Stimulated activated CD8-positive, alpha-beta memory T cell treated with anti-CD3 and anti-CD28 coated beads, Interleukin-15, amount 100 ng/mL, for 48 hours (primary cell): Measurements from ENCODE around the gene SH3PXD2A.
"Not testable (repeated sequence)": the region's sequence is repeated elsewhere in the genome, so short reads cannot be mapped to it uniquely, and the experiment has no call there.

Experiments
- DNase-seq, 2 donors: peaks; one replicate each; pipeline ENCODE4 v3.0.0-alpha.2; 2020; ENCODE audit warnings: low read depth in 2 of 2

The SH3PXD2A gene

DNA sequence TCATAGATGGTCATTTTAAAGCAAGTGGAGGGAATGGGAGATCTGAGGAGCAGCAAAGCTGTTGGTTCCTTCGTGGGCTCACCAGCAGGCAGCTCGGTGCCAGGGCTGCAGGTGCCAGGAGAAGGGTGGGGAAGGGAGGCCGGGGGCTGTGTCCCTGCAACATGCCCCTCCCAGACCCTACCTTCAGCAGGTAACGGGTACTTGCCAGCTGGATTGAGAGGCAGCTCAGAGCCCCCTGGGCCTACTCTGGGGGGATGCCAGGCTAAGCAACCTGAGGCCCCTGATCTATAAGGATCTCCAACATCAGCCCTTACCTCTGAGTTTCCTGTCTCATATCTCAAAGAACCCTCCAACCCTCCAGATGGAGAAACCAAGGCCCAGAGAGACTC is 188.6 kb downstream of the SH3PXD2A start:
- no peak for DNase-seq

DNA sequence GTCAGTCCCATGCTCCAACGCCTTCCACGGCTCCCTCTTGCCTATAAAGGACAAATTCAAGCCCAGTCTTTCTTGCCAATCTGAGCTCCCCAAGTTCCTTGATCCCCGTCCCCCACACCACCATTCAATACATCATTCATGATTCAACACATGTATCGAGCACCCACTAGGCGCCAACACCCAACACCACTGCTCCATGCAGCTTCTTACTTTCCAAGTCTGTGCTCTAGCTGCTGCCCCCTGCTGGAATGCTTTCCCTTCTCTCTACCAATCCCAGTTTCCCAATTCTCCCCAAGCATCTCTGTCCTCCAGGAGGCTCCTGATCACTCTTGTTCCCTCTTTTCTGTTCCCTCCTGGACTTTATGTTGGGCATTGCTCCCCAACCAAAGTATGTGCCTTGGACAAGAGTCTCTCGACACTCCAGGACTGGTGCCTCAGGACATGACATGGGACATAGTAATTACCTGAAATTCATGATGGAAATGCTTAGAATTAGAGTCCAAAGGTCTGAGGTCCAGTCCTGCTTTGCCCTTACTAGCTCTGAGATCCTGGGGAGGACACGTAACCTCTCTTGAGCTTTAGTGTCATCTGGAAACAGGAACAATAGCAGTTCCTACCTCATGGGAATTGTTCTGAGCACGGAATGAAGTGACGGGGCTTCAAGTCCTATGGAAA is 189.2 kb downstream of the SH3PXD2A start:
- DNase-seq, result no peak

DNA sequence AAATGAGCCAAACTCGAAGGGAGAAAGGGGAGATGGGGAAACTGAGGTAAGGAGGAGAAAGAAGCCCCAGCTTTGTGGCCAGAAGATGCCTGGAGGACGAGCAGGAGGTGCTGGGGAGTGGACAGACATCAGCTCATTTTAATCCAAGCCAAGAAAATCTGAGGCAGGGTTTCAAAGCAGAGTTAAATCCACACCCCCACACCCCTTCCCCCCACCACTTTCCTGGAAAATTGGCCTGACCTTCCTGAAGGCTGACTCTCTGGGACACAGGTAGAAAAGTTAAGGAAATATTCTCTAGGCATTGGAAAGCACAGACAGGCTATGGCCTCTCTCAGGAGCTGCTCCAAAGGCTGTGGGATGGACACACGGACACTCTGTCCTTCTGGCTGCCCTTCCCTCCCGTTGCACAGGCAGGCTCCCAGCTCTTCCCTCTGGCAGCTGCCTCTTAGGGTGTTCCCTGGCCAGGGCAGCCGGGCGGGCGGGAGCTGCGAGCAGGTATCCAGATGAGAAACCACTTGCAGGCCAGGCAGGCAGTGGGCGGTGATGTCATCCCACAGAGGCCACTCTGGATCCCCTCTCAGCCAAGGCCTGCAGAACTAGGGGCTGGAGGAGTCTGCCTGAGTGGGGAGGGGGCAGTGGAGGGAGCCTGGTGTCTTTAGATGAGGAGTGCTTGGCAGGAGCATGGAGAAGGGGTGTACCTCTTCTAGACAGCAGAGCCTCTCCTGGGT is 190.1 kb downstream of the SH3PXD2A start:
- DNase-seq, result no peak

DNA sequence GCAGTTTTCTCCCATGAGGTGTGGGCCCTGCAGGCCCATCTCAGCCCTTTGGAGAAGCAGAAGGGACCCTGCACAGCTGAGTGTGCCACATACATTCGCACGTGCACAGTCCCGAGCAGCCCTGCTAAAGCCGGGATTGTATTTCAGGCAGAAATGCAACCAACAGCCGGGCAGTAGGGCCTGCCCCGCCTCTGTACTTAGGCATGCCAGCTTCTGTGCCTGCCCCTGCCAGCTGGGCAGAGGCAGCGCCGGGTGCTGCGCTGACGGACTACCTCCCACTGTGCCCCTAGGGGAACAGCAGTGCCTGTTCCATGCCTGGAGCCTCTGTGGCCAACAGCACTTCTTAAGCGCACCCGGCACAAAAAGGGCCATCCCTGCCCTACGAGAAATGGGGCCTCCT is 191.6 kb downstream of the SH3PXD2A start:
- DNase-seq, result no peak

DNA sequence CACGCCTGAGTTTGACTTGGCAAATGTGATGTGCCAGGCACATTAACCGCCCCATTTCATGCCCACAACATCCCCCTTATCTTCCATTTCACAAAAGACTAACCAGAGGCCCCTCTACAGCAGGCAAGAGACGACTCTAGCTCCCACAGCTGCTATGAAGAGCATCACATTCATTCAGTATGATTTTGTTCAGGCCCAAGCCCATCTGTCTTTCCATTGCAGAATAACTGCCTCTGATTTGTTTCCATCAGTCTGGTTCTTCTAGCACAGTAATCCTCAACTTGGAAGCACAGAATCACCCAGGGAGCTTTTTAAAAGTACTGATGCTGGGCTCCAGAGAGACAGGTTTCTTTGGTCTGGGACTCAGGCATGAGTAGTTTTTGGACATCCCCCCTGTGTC is 192.1 kb downstream of the SH3PXD2A start:
- no peak for DNase-seq

DNA sequence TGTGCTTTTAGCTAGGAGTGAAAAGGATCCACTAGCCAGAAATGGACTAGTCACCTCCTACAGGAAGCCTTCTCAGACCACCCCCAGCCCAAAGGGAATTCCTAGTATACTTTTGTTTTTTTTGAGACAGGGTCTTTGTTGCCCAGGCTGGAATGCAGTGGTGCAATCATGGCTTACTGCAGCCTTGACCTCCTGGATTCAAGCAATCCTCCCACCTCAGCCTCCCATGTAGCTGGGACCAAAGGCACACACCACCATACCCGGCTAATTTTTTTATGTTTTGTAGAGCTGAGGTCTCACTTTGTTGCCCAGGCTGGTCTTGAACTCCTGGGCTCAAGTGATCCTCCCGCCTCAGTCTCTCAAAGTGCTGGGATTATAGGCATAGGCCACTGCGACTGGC is 192.7 kb downstream of the SH3PXD2A start:
- not testable (repeated sequence) for DNase-seq

DNA sequence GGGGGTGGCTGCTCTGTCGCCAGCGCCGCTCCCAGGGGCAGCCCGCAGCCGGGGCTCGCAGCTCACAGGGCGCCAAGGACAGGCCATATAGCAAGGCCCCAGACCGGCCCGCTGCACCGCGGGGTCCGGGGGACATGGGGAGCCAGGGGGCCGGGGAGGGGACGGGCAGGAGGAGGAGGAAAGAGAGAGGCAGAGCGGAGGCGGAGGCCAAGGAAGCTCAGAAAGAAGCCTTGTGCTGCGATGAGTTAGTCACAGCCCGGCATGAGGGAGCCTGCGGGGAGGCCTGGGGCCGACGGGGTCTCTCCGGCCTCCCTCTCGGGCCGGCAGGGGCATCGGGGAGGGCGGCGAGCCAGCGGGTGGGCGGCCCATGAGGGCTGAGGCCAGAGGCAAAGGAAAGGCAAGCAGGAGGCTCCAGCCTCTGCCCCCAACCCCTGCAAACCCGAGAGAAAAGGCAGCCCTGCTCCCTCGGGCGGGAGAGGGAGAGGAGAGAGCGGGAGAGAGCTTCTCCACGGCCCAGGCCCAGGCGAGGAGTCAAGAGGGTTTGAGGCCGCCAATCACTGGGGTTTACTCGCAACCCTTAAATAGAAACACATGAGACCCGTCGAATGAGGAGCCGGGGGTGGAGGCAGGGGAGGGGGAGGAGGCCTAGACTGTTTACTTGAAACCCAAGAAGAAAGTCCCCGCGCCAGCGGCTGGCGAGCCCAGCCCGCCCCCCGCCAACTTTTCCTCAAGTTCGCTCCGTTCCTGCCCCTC is 194.0 kb downstream of the SH3PXD2A start:
- no peak for DNase-seq

DNA sequence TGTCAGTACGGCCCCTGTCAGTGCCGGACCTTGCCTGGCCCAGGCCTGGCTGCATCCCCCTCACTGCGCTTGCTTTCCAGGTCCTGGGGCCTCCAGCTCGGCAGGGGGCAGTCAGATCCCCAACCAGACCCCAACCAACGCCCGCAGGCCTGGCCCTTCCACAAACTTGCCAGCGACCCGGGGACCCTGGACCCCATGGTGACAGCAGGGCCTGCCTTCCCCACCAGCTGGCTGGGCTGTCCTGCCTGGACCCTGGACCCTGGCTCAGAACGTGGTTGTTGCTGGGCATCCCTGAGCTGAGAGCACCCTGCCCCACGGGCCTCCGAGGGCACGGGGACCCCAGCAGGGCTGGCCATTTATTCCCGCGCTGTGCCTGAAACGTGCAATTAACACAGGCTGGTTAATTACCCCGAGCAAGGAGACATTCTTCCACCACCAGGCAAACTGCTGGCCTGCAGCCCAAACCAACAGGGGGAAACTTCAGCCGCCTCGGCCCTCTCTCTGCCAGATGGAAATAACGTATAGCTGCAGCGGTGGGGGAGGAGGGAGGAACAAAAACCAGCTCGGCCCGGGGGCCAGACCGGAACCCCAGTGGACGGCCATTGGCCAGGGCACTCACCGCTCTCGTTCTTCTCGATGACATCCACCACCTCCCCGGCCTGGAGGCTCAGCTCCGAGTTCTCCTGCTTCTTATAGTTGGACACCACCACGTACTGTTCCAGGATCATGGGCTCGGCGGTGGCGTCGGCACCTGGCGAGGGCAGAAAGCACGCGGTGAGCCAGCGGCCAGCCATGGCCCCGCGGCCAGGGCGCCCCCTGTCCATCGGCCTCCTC is 194.8 kb downstream of the SH3PXD2A start:
- no peak for DNase-seq

DNA sequence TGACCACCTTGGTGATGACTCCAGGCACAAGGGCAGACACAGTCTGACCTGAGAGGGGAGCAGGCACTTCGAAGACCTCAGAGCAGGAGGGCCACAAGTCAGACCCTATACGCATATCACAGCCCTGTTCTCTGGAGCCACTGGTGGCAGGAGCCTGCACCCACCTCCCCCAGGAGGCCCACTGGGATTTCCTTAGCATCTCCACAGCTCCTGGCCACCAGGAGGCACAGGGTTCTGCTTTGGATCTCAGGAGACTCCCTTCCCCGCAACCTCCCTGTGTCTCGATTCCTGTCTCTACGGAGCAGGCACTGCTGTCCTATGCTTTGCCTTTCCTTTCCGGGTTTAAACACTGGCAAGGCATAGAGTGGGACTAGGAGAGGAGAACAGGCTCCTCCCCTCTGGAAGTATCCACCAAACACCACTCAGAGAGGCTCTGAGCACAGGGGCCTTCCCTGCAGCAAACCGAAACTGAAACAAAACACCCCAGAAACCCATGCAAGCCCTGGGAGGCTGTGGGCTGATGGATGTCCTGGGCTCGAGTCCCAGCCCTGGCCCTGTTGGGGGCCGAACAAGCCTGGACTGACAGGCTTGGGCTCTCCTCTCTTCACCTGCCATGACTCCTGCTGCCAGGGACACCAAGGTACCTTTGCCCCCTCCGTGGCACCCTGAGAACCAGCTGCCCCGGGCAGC is 195.6 kb downstream of the SH3PXD2A start:
- peak; percentile 37 to 39 for DNase-seq

DNA sequence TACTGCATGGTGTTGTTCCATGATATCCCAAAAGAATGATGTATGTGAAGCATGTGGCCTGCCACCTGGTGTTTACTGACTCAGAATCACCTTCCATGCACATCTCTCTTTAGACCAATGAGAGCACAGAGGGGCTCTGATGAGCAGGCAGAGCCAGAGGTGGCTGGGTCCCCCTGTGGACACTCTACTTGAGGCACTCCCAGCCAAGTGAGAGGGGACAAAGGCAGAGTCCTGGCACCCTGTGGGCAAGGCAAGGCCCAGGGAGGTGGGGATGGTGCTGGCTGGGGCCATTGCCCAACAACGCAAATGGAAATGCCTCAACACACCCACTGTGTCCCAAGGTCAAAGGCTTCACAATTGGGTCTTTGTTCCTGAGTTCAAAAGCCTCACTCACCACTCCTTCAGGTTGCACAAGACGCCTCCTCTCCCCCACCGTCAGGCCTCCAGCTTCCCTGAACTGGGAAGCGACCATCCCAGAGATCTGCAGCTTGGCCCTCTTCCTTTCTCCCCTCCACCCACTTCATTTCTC is 197.3 kb downstream of the SH3PXD2A start:
- DNase-seq, result no peak

DNA sequence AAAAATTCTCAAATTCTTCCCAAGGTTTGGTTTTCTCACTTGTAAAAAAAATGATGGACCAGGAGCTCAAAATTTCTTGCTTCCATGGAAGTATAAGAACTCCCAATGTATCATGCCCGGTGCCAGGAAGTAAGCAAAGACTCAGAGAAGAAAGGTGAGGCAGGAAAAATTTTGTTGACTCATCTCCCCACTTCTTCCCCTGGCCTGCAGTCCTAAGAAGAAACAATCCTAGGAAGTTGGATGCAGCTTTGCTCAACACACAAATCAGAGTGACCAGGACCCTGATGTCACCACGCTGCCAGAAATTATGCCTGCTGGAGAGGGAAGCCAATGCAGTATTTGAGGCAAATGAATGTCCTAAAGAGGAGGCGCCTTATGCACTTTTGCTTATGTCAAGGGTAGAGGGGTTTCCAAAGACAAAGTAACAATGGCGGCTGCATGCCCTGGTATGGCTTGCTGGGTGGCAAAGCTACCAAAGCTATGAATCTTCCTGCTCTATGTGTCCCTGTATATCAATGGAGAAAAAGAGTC is 198.2 kb downstream of the SH3PXD2A start:
- DNase-seq, result no peak

DNA sequence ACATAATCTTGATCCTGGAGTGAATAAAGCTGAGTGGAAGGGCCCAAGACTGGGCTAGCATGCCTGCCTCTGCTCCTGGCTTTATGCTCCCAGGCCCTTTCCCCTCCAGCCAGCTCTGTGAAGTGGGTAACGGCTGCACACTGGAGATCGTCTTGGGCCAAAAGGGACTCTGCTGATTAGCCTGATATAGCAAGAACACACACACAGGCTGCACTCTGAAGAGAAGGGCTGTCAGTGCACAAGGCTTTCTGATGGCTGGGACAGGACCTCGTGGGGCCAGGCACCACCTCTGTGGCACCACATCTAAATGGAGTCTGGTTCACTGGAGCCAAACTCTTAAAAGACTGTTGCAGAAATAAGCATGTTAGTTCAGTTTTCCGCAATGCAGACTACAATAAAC is 200.5 kb downstream of the SH3PXD2A start:
- DNase-seq, result no peak

DNA sequence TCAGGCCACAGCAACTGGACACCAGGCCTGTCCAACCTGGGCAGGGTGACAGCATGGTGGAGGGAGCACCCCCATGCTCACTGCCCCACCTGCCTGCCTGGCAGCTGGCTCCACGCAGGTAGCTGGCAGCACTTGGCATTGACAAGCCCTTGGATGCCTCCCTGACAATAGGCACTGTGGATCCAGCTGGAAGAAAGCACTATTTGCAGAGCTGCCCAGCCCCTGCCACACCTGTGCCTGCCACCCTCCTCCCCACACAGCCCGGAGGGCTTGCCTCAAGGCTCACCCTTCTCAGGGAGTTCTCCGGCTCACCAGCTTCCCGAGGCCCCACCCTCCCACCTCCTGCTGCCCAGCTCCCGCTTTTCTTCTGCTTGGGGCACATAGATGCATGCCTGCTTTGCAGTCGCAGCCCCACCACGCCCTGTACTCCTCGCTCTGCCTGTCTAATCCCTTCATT is 201.8 kb downstream of the SH3PXD2A start:
- DNase-seq, result no peak

DNA sequence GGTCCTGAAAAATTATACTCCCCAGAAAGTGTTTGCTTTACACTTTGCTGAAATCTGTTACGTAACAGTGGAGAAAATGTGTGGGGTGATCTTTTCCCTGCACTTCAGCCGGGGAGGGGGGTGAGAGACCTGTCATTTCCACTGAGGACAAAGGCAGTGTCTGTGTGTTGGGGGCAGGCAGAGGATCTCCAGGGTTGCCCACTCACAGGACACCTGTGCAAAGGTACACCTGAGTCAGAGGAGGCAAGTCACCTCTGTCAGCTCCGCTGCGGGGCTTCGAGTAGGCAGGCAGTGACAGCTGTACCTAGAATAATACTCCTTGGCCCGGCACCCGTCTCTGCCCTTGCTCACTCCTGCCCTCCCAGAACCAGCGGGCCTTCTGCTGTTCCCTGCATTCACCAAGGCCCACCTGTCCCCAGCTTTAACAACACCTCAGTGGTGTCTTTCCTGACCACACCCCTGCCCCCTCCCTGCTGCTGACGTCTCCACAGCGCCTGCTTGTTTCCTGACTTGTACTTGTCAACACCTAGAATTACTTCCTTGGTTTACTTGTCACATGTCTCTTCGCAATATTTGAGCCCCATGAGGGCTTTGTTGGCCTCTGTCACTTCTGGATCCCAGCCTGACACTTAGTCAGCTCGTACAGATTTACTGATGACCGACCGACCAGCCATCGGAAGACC is 202.6 kb downstream of the SH3PXD2A start:
- DNase-seq, result no peak

DNA sequence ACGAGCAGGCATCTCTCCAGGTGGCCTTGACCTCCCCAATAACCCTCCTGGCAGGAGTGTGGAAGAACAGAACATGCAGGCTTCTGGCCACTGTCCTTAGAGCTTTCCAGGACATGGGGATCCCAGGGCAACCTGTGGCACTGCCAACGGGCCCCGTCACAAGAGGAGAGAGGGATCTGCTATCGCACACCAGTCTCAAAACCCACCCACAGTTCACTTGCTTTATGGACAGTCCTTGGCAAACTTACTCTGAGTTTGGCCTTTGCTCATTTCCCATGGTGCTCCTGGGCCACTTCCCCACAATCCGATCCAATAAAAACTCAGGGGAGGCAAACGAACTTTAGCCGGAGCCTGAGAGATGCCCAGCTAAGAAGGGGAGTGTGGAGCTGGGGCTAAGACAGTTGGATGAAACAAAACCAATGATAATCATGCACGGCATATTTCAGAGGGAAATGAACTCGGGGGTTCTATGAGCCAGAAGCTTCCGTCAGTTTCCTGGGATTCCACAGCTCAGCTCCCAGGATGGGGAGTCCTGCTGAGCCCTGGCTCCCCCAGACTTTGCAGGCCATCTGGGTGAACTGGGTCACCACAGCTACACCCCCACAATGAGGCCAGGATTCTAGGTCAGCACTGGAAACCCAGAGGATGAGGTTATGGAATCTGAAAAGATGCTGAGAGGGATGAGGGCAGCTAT is 203.4 kb downstream of the SH3PXD2A start:
- DNase-seq, result no peak

DNA sequence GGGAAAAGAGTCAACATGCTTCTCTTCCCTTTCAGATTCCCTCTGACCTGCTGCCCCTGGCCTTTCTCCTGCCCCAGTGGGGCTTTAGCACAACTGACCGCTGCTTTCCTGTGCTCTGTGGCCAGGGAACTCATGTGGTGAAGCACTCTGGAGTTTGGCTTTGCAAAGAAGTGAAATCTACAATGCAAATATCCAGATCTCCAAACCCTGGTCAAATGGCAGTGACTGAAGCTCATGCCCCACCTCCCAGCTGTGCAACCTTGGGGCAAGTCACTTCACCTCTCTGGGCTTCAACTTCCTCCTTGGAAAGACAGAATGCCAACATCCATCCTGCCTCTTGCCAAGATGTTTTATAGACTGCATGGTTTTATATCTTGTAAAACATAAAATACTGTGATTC is 204.0 kb downstream of the SH3PXD2A start:
- no peak for DNase-seq

DNA sequence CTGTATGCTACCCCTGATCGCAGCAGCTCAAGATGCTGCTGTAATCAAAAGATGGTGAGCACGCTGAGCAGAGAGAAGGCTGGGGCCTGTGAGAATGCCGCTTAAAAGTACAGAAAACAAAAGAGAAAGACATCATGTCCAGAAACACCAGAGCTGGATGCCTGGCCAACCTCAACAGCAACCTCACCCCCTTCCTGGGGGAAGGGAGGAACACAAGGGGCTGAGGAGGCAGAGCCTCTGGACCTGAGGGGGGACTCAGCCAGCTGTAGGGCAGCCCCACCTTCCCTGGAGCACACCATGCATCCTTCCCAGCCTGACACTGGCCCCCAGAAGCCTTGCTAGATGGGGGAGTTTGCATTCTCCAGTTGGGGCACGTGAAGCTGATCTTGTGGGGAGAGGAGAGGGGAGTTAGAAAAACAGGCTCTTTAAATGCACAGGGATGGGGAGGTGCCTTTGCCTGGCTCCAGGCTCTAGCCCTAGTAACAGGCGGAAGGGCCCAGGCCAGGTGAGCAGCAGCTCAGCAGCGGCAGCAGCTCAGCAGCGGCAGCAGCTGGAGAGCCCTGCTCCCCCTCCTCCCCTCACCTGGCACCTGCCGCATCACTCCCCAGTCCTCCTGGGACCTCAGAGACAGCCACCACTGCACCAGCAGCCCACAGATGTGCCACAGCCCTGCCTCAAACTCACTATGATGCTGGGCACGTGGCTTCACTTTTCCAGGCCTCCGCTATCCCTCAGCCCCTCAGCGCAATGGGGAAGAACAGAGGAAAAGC is 205.5 kb downstream of the SH3PXD2A start:
- DNase-seq, result no peak

DNA sequence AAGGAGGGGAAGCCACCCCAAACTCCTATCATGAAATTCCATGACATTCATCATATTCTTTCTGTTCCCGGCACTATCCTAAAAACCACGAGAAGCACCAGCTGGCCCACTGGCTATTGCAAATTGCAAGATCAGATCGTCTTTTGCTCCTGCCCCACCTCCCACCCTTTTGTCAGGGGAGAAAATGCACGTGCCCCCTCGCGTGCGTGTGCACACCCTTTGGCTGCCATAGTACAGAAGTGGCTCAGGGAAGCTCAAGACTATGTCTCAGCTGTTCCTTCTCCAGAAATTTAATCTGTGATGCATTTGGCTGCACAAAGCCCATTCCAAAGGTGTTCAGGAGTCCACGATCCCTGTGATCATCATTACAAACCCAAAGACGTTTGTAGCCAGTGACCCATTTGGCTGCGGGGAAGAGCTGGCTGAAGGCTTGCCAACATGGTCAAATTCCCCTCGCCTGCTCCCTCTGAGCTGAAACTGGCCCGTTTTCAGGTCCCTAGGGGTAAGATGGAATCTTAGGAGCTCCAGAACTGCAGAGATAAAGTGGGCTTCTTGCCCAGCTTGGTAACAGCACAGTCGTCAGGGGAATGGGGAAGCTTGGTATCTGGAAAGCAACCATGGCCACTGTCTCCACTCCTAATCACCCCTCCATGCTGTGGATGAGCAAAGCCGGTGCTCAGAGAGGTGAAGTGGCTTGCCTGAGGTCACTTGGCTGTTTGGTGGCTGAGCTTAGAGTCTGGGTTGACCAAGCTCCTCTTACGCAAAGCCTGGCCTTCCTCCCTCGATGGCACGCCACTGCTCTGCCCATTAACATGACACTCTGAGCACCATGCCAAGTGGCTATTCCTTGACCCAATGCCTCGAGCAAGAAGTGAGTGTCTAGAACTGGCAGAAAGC is 206.5 kb downstream of the SH3PXD2A start:
- no peak for DNase-seq
